Cardiac fibroblast (primary cell): ENCODE results near the gene CLIC1.
A peak's percentile ranks its signal among the peaks of the same experiment; 100 is the strongest.

Experiments used
- DNase-seq, 2 donors: peaks; one replicate each; pipeline versions ENCODE4 v3.0.0 to v3.0.0-alpha.2; 2010; ENCODE audit warnings: low read depth in 2 of 2
- H3K4me3 ChIP-seq, 2 donors: replicated peaks in 1 of 2; 1 replicate in 1 of 2; 2 replicates in 1 of 2; pipeline ENCODE4 v1.5.1; 2011; ENCODE audit warnings: low read depth in 2 of 2, low read length in 2 of 2, mild to moderate bottlenecking in 2 of 2, moderate library complexity in 1 of 2
- TF ChIP-seq, protein P1 (sequence below): IDR thresholded peaks from one replicate; pipeline ENCODE4 v1.5.1; 2011; ENCODE audit warnings: low read depth, mild to moderate bottlenecking, low read length, inconsistent platforms

CLIC1 gene

GRCh38 chr6:31776485-31776988 is 40.2 kb upstream of the CLIC1 start:
- H3K4me3 ChIP-seq, result no peak overlapping the region
- TF ChIP-seq, protein P1, sequence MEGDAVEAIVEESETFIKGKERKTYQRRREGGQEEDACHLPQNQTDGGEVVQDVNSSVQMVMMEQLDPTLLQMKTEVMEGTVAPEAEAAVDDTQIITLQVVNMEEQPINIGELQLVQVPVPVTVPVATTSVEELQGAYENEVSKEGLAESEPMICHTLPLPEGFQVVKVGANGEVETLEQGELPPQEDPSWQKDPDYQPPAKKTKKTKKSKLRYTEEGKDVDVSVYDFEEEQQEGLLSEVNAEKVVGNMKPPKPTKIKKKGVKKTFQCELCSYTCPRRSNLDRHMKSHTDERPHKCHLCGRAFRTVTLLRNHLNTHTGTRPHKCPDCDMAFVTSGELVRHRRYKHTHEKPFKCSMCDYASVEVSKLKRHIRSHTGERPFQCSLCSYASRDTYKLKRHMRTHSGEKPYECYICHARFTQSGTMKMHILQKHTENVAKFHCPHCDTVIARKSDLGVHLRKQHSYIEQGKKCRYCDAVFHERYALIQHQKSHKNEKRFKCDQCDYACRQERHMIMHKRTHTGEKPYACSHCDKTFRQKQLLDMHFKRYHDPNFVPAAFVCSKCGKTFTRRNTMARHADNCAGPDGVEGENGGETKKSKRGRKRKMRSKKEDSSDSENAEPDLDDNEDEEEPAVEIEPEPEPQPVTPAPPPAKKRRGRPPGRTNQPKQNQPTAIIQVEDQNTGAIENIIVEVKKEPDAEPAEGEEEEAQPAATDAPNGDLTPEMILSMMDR, result no peak
- peak in 1 of 2 donors; percentile 5 for DNase-seq

- no peak for DNase-seq
- TF ChIP-seq, protein P1, result no peak
- no peak overlapping the region for H3K4me3 ChIP-seq
Observed at GRCh38 chr6:31775633-31776484, 39.5 kb upstream of the CLIC1 start.

- TF ChIP-seq, protein P1, result no peak
- no peak overlapping the region for H3K4me3 ChIP-seq
- DNase-seq, result no peak
Observed at GRCh38 chr6:31775184-31775583, 38.9 kb upstream of the CLIC1 start.

- DNase-seq, result peak; percentile 36 to 38
- H3K4me3 ChIP-seq, result no peak overlapping the region
- TF ChIP-seq, protein P1, result no peak
Observed at GRCh38 chr6:31771992-31772358, 35.6 kb upstream of the CLIC1 start.

GRCh38 chr6:31770860-31771259 is 34.5 kb upstream of the CLIC1 start:
- no peak for DNase-seq
- no peak overlapping the region for H3K4me3 ChIP-seq
- TF ChIP-seq, protein P1, result no peak

DNA sequence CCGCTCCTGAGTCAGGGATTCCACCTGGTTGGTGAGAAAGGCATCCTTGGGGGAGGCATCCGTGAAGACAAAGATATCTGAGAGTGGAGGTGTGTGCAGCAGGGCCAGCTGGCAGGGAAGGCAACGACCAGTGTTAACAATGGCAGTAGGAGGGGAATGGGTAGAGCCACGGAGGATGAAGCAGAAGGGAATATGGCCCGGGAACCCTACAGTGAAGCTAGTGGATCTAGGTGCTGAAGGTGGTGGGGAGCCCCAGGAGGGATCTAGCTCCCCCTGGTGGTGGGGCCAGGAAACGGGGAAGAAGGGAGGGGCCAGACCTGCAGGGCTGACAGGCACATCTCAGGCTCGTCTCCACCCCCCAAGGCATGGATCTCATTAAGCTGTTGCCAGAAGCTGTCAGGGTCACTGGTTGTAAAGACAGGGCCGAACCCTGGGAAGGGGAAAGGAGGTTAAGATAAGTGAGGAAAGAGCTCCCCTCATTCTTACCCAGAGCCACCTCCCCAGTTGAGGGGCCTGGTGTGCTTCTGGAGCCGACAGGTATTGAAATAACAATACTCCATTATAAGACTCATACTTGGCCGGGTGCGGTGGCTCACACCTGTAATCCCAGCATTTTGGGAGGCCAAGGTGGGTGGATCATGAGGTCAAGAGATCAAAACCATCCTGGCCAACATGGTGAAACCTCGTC is 33.5 kb upstream of the CLIC1 start:
- TF ChIP-seq, protein P1, result peak; percentile 89
- H3K4me3 ChIP-seq, result no peak overlapping the region
- DNase-seq, result peak; percentile 64 to 70
